ENCODE data around the gene COMMD4. TPM values are rescaled to one million over a fixed set of nuclear protein-coding genes. Genes with fewer than 3 reads are reported as not detected.

The COMMD4 gene
- total and polyA plus RNA-seq, 10 of the 15 experiments (the other 5 are each of a cell fraction or from before 2014, with no cell fraction given), result 14.5 to 118 (median 75.3) TPM

GRCh38 chr15:75368689-75369239 lies 32.9 kb downstream of the COMMD4 start (continued):
- TF ChIP-seq ZBTB33 (IDR thresholded peaks at IDR 0.05), result no peak
- no peak for TF ChIP-seq SMARCA5 (IDR thresholded peaks at IDR 0.05)
- TF ChIP-seq USF2 (IDR thresholded peaks at IDR 0.05; ENCODE audit: borderline replicate concordance, low read depth, low read length), result no peak
- TF ChIP-seq ATF7 (IDR thresholded peaks at IDR 0.05; ENCODE audit: low read depth), result no peak; the same call in 1 of the 2 replicates
- TF ChIP-seq STAT3 (IDR thresholded peaks at IDR 0.05; ENCODE audit: low read depth, low read length), result 0 out of 2 replicates have a peak, but pooled peaks have one; percentile 50
- peak; percentile 2 for TF ChIP-seq KLF5 (IDR thresholded peaks at IDR 0.05; ENCODE audit: partially characterized antibody)
- peak; percentile 20 for TF ChIP-seq E2F8 (IDR thresholded peaks at IDR 0.05; ENCODE audit: low read depth, partially characterized antibody)
- no peak for TF ChIP-seq HDAC6 (IDR thresholded peaks at IDR 0.05; ENCODE audit: unreplicated experiment)
- no peak for TF ChIP-seq TAF1 (IDR thresholded peaks at IDR 0.05; ENCODE audit: borderline replicate concordance, low read depth, low read length)
- no peak for TF ChIP-seq HDGF (IDR thresholded peaks at IDR 0.05)
- TF ChIP-seq HDAC2 (IDR thresholded peaks at IDR 0.05), result no peak
- 0 out of 2 replicates have a peak, but pooled peaks have one; percentile 44 for TF ChIP-seq RELB (IDR thresholded peaks at IDR 0.05; ENCODE audit: low read depth)
- no peak for TF ChIP-seq TCF7 (IDR thresholded peaks at IDR 0.05; ENCODE audit: borderline replicate concordance)
- TF ChIP-seq ZBTB11 (CRISPR knock-in tag; IDR thresholded peaks at IDR 0.05), result no peak
- TF ChIP-seq PML (IDR thresholded peaks at IDR 0.05; ENCODE audit: low read length), result 0 out of 2 replicates have a peak, but pooled peaks have one; percentile 16
- TF ChIP-seq RFX5 (IDR thresholded peaks at IDR 0.05; ENCODE audit: low read depth, low read length), result 0 out of 2 replicates have a peak, but pooled peaks have one; percentile 34

Data from GM12878 (cell line).